GM19351 (cell line): Measurements from ENCODE around the gene ADGRA1.
"Not testable (repeated sequence)": the region's sequence is repeated elsewhere in the genome, so short reads cannot be mapped to it uniquely, and the experiment has no call there.

Source experiments
- ATAC-seq: cut with Tn5 transposase; IDR thresholded peaks from one replicate; pipeline ENCODE4 v1.9.1; 2021; ENCODE audit warnings: mild to moderate bottlenecking, moderate library complexity; ENCODE audit not compliant: unreplicated experiment

Gene ADGRA1

GRCh38 chr10:133126431-133127290 lies 38.9 kb downstream of the ADGRA1 start:
- ATAC-seq = no peak

- no peak for ATAC-seq
Measured at GRCh38 chr10:133127291-133128125, 39.8 kb downstream of the ADGRA1 start.

- no peak for ATAC-seq
Measured at GRCh38 chr10:133128126-133129070, 40.7 kb downstream of the ADGRA1 start.

- ATAC-seq = no peak
Measured at GRCh38 chr10:133129071-133129858, 41.5 kb downstream of the ADGRA1 start.

- no peak for ATAC-seq
Measured at GRCh38 chr10:133129859-133130495, 42.3 kb downstream of the ADGRA1 start.

- ATAC-seq = no peak
Measured at GRCh38 chr10:133130602-133131001, 42.9 kb downstream of the ADGRA1 start.

GRCh38 chr10:133131053-133131452 lies 43.3 kb downstream of the ADGRA1 start:
- no peak for ATAC-seq

GRCh38 chr10:133131734-133132472 lies 44.2 kb downstream of the ADGRA1 start:
- ATAC-seq = no peak

GRCh38 chr10:133132473-133133291 lies 45.0 kb downstream of the ADGRA1 start:
- no peak for ATAC-seq

GRCh38 chr10:133133471-133134231 lies 45.9 kb downstream of the ADGRA1 start:
- ATAC-seq = no peak

- no peak for ATAC-seq
Measured at GRCh38 chr10:133134411-133135115, 46.8 kb downstream of the ADGRA1 start.

- no peak for ATAC-seq
Measured at GRCh38 chr10:133135116-133135465, 47.4 kb downstream of the ADGRA1 start.

- ATAC-seq = not testable (repeated sequence)
Measured at GRCh38 chr10:133137486-133138145, 49.9 kb downstream of the ADGRA1 start.

GRCh38 chr10:133139551-133140065 lies 51.9 kb downstream of the ADGRA1 start:
- no peak for ATAC-seq

- ATAC-seq = no peak
Measured at GRCh38 chr10:133140417-133141143, 52.9 kb downstream of the ADGRA1 start.
